Endometrial microvascular endothelial cells (primary cell): ENCODE results near the gene ANKRD36. TPM values are rescaled to one million over a fixed set of nuclear protein-coding genes. Genes with fewer than 3 reads are reported as not detected.
"Not testable (repeated sequence)": the region's sequence is repeated elsewhere in the genome, so short reads cannot be mapped to it uniquely, and the experiment has no call there.

Source experiments
- in situ Hi-C: cut with HindIII; loops from 2 replicates; pipeline ENCODE4 v1.10.0; 2017; ENCODE audit warnings: low sequenced_read_pairs, low pct_unique_long_range_greater_than_20kb; ENCODE audit errors: inconsistent ontology term
- total RNA-seq: library from RNA; depleted of rRNA; stranded (reverse); fragments of >200 nt; gene quantifications from one replicate; pipeline ENCODE4 v1.2.3, GENCODE V29; 2015; ENCODE audit errors: inconsistent ontology term

ANKRD36 gene
- total RNA-seq, 1 donor from 2014 or later, result 4.1 TPM

DNA sequence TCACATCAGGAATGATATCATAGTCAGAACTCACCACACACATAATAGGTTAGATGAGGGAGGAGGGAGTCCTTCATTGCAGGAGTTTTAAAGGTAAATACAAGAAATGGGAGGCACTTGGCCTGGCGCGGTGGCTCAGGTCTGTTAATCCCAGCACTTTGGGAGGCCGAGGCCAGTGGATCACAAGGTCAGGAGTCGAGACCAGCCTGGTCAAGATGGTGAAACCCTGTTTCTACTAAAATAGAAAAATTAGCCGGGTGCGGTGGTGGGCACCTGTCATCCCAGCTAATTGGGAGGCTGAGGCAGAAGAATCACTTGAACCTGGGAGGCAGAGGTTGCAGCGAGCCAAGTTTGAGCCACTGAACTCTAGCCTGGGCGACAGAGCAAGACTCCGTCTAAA, 1.7 kb upstream of the ANKRD36 start:
- in situ Hi-C loops, result not testable (repeated sequence)

- in situ Hi-C loops, result not testable (repeated sequence)
Observed at GRCh38 chr2:97112320-97113049, 468 bp upstream of the ANKRD36 start.

GRCh38 chr2:97113882-97114255, 916 bp downstream of the ANKRD36 start:
- in situ Hi-C loops, result not testable (repeated sequence)

DNA sequence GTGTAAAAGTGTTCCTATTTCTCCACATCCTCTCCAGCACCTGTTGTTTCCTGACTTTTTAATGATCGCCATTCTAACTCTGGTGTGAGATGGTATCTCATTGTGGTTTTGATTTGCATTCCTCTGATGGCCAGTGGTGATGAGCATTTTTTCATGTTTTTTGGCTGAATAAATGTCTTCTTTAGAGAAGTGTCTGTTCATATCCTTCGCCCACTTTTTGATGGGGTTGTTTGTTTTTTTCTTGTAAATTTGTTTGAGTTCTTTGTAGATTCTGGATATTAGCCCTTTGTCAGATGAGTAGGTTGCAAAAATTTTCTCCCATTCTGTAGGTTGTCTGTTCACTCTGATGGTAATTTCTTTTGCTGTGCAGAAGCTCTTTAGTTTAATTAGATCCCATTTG, 16.1 kb downstream of the ANKRD36 start:
- in situ Hi-C loops, result not testable (repeated sequence)

GRCh38 chr2:97144016-97144415, 31.1 kb downstream of the ANKRD36 start:
- in situ Hi-C loops, result not testable (repeated sequence)

DNA sequence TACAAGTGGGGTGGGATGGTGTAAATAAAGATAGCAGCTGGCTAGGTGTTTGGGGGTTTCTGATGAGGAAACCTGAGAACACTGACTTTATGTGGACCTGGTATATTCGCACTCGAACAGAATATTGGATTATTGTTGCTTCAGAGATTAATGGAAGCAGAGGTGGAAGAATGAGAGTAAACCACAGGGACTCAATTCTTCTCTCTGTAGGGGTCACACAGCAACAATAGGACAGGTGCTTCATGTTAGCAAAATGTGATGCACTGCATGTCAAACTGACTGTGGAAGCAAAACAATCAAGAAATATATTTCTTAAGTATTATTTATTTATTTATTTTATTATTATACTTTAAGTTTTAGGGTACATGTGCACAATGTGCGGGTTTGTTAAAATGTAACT, 53.6 kb downstream of the ANKRD36 start:
- in situ Hi-C loops, result not testable (repeated sequence)

- in situ Hi-C loops, result not testable (repeated sequence)
Observed at GRCh38 chr2:97167938-97168337, 55.0 kb downstream of the ANKRD36 start.

DNA sequence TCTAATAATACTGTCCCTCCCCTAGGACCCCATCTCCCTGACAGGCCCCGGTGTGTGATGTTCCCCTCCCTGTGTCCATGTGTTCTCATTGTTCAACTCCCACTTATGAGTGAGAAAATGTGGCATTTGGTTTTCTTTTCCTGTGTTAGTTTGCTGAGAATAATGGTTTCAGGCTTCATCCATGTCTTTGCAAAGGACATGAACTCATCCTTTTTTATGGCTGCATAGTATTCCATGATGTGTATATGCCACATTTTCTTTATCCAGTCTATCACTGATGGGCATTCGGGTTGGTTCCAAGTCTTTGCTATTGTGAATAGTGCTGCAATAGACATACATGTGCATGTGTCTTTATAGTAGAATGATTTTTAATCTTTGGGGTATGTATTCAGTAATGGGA, 55.6 kb downstream of the ANKRD36 start:
- in situ Hi-C loops, result not testable (repeated sequence)

GRCh38 chr2:97180391-97180790, 67.4 kb downstream of the ANKRD36 start:
- in situ Hi-C loops, result not testable (repeated sequence)

DNA sequence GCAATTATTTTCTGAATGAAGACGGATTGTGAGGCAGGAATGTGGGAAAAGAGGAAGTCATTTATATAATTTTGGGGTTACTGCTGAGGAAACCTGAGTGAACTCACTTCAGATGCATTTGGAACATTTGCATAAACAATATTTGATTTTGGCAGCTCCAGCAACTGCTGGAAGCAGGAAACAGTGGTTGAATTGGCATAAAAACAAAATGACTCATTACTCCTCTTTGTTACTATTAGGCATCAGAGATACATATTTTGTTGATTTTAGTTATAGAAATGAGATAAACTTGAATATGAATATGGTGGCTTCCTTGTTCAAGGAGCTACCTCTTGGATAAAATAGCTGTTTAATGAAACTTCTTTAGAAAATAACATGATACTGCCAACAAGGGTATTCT, 82.4 kb downstream of the ANKRD36 start:
- in situ Hi-C loops, result not testable (repeated sequence)

DNA sequence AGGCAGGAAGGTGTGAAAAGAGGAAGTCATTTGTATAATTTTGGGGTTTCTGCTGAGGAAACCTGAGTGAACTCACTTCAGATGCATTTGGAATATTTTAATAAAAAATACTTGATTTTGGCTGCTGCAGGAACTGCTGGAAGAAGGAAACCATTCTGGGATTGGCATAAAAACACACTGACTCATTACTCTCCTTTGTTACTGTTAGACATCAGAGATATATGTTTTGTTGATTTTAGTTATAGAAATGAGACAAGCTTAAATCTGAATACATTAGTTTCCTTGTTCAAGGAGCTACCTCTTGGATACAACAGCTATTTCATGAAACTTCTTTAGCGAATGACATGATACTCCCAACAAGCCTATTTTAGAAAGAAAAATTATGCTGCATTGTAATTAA, 84.3 kb downstream of the ANKRD36 start:
- in situ Hi-C loops, result not testable (repeated sequence)

GRCh38 chr2:97200887-97201286, 87.9 kb downstream of the ANKRD36 start:
- in situ Hi-C loops, result not testable (repeated sequence)

DNA sequence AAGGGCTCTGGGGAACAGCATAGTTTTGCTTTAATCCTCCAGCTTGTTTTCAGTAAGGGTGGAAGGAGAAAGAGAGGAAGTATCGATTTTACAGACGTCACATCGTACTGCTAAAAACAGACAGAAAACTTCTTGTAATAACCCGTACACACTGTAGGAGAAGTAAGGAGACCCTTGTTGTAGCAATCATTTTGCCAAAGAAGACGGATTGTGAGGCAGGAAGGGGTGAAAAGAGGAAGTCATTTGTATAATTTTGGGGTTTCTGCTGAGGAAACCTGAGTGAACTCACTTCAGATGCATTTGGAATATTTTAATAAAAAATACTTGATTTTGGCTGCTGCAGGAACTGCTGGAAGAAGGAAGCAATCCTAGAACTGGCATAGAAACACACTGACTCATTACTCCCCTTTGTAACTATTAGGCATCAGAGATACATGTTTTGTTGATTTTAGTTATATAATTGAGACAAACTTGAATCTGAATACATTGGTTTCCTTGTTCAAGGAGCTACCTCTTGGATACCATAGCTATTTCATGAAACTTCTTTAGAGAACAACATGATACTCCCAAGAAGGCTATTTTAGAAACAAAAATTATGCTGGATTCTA, 89.8 kb downstream of the ANKRD36 start:
- in situ Hi-C loops, result not testable (repeated sequence)

DNA sequence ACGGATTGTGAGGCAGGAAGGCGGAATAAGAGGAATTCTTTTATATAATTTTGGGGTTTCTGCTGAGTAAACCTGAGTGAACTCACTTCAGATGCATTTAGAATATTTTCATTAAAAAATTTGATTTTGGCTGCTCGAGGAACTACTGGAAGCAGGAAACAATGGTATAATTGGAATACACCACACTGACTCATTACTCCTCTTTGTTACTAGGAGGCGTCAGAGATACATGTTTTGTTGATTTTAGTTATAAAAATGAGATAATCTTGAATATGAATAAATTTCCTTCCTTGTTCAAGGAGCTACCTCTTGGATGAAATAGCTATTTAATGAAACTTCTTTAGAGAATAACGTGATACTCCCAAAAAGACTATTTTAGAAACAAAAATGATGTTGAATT, 97.4 kb downstream of the ANKRD36 start:
- in situ Hi-C loops, result no loop called here

GRCh38 chr2:97215025-97215424, 102.1 kb downstream of the ANKRD36 start:
- in situ Hi-C loops, result not testable (repeated sequence)

DNA sequence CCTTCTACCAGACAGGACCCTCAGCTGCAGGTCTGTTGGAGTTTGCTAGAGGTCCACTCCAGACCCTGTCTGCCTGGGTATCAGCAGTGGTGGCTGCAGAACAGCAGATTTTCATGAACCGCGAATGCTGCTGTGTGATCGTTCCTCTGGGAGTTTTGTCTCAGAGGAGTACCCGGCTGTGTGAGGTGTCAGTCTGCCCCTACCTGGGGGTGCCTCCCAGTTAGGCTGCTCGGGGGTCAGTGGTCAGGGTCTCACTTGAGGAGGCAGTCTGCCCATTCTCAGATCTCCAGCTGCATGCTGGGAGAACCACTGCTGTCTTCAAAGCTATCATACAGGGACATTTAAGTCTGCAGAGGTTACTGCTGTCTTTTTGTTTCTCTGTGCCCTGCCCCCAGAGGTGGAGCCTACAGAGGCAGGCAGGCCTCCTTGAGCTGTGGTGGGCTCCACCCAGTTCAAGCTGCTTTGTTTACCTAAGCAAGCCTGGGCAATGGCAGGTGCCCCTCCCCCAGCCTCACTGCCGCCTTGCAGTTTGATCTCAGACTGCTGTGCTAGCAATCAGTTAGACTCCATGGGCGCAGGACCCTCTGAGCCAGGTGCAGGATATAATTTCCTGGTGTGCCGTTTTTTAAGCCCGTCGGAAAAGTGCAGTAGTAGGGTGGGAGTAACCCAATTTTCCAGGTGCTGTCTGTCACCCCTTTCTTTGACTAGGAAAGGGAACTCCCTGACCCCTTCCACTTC, 118.1 kb downstream of the ANKRD36 start:
- in situ Hi-C loops, result not testable (repeated sequence)

DNA sequence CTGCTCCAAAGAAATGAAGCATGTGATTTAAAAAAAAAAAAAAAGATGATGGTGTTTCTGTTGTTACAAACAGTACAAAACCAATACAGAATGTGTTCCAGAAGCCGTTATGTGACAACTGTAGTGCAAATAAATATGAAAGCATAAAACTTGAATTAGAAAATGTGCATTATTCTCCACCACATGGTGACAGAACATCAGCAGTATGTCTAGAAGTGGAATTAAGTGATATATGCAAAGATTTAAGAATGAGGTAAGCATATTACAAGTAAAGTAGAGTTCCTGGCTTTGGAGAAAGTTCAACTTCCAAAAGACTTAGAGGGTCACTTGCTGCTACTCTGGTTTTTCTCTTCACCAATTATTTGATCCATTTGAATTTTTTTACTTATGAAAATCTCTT, 120.0 kb downstream of the ANKRD36 start:
- in situ Hi-C loops, result not testable (repeated sequence)

GRCh38 chr2:97233660-97234295, 120.8 kb downstream of the ANKRD36 start:
- in situ Hi-C loops, result not testable (repeated sequence)

DNA sequence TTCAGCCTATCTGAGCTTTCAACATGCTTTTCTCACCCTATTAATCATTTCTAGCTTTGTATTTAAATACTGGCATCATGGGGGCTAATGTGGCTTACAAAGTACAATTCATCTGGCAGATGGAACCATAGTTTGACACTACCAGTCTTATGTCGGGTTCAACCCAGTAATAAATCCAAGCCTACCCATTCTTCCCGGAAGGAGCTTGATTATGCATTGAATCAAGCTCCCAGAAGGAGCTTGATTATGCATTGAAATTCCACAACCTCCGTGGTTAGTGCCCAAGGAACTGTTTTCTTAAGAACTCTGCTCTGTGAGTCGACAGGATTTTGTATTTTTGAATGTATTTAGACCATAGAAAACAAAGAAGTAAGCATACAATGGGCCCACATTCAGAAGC, 148.2 kb downstream of the ANKRD36 start:
- in situ Hi-C loops, result not testable (repeated sequence)

DNA sequence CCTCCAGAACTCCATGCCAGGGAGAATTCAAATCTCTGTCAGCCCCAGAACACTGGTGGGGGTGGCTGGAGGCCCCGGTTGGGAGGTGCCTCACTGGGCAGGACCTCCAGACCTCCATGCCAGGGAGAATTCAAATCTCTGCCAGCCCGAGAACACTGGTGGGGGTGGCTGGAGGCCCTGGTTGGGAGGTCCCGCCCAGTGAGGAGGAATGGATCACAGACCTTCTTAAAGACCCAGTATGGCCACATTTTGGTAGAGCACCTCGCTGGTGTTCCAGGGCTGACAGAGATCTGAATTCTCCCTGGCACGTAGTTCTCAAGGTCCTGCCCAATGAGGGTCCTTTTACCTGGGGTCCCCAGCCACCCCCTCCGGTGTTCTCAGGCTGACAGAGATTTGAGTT, 153.5 kb downstream of the ANKRD36 start:
- in situ Hi-C loops, result not testable (repeated sequence)
